ENCODE results near the gene GBGT1.
"Not testable (repeated sequence)": the region's sequence is repeated elsewhere in the genome, so short reads cannot be mapped to it uniquely, and the experiment has no call there.

Gene GBGT1

GRCh38 chr9:133207021-133207531 is 43.4 kb upstream of the GBGT1 start:
- in situ Hi-C loops (cut with HindIII; ENCODE audit: low sequenced_read_pairs) = no loop called here
- TF ChIP-seq CTCF (IDR thresholded peaks at IDR 0.05; ENCODE audit: low read depth, low read length) = no peak
- H3K4me3 ChIP-seq (ENCODE audit: low read depth, low read length) = no peak overlapping the region
- DNase-seq (ENCODE audit: low read depth, low spot score) = no peak

DNA sequence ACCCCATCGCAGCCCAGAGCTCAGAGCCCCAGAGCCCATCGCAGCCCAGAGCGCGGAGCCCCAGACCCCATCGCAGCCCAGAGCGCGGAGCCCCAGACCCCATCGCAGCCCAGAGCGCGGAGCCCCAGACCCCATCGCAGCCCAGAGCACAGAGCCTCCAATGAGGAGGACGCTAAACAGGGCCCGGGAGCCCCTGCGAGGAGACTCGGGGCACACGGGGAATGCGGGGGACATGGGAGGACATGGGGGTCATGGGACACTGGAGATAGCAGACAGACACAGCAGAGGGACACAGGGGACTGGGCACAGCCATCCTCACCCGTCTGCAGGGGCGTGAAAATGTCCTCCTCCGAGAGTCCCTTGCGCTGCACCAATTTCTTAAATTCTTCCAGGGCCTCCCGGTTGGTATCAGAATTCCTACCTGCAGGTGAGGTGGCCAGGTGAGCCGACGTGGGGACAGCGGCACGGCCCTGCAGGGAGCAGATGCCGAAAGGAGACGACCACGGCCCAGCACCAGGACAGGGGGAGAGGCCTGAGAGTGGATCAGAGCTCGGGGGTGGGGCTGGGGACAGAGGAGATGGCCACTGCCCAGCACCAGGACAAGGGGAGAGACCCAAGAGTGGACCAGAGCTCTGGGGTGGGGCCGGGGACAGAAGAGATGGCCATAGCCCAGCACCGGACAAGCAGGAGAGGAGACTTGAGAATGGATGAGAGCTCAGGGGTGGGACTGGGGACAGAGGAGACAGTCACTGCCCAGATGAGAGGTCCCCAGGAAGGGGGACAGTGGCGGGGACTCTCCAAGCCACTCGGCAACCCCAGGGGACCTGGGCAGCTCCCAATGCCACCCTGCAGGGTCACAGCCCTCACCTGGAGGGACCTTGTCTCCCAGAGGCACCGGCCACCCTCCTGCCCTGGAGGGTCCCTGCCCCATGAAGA is 42.5 kb upstream of the GBGT1 start:
- TF ChIP-seq CTCF (IDR thresholded peaks at IDR 0.05; ENCODE audit: low read depth, low read length) = no peak
- no peak for DNase-seq (ENCODE audit: low read depth, low spot score)
- in situ Hi-C loops (cut with HindIII; ENCODE audit: low sequenced_read_pairs) = no loop called here
- H3K4me3 ChIP-seq (ENCODE audit: low read depth, low read length) = no peak overlapping the region

DNA sequence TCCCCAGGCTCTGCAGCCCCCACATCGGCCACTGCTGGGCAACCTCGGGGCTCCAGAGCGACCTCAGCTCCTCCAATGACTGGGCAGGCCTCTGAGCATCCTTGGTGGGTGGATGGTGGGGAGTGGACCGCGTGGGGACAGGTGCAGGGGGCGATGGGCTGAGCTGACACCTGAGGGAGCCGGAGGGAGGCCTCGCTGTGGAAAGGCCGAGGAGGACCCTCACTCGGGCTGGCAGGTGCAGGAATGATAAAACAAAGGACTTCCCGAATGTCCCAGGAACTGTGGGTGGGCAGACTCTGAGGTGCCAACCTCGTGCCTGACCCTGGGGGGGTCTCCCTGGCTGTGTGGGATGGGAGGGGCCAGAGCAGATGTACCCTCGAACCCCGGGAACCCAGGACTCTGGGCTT is 41.8 kb upstream of the GBGT1 start:
- DNase-seq (ENCODE audit: low read depth, low spot score); in situ Hi-C loops (cut with HindIII; ENCODE audit: low sequenced_read_pairs); H3K4me3 ChIP-seq (ENCODE audit: low read depth, low read length): not testable (repeated sequence)

- DNase-seq (ENCODE audit: low read depth, low spot score) = no peak
- no peak overlapping the region for H3K4me3 ChIP-seq (ENCODE audit: low read depth, low read length)
- no peak for TF ChIP-seq CTCF (IDR thresholded peaks at IDR 0.05; ENCODE audit: low read depth, low read length)
- in situ Hi-C loops (cut with HindIII; ENCODE audit: low sequenced_read_pairs) = no loop called here
Observed at GRCh38 chr9:133204993-133205336, 41.3 kb upstream of the GBGT1 start.

DNA sequence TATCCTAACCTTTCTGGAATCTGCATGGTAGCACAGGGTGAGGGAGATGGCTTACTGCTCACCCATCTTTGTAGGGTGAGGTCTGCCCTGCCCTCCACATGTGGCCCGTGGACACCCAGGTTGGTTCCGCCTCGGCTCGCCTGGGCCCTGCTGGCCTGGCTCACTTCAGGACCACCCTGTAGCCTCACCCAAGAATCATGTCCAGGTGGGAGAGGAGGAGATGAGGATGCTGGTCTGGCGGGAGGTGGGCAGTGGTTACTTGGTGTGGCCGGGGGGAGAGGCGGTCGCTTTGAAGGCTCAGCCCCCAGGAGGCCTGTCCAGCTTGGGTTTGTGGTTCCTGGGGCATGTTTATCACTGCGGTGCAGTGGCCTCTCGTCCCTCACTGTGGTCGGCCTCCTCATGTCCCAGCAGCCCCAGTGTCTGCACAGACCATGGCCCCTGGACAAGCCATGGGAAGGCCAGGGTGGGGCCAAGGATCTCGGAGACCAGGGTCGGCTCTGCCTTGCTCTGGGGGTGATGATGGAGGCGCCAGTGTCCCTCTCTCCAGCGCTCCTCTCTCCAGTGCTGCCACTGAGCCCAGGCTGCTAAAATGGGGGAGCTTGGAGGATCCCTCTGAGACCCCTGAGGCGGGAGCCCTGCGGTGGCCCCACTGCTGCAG is 40.8 kb upstream of the GBGT1 start:
- no peak overlapping the region for H3K4me3 ChIP-seq (ENCODE audit: low read depth, low read length)
- TF ChIP-seq CTCF (IDR thresholded peaks at IDR 0.05; ENCODE audit: low read depth, low read length) = no peak
- in situ Hi-C loops (cut with HindIII; ENCODE audit: low sequenced_read_pairs) = no loop called here
- no peak for DNase-seq (ENCODE audit: low read depth, low spot score)

DNA sequence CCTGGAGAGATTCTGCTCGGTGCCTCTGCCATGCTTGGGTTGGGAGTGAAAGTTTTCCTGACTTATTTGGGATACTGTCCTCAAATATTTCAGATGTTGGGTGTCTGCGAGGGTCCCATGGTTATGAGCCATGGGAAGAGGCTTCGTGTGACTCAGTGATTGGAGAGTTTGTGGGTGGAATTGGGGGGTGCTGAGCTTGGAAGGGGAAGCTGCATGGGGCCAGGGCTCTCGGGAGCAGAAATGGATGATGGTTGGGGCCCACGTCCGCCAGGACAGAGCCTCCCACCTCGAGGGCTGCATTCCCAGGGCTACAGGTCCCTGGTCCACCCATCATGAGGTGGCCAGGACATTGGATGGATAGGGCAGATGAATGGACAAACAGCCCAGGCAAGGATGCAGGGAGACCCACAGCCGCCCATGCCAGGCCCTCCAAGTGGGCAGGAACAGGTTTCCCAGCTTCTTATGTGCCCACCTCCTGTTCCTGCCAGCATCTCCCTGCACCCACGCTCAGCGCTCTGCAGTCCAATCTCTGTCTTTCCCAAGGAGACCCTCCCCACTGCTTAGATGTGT is 39.9 kb upstream of the GBGT1 start:
- no peak overlapping the region for H3K4me3 ChIP-seq (ENCODE audit: low read depth, low read length)
- in situ Hi-C loops (cut with HindIII; ENCODE audit: low sequenced_read_pairs) = no loop called here
- no peak for DNase-seq (ENCODE audit: low read depth, low spot score)
- no peak for TF ChIP-seq CTCF (IDR thresholded peaks at IDR 0.05; ENCODE audit: low read depth, low read length)

Data from astrocyte of the spinal cord (primary cell).